Calu3 (cell line): ENCODE results near the gene PTPN11. TPM values are rescaled to one million over a fixed set of nuclear protein-coding genes. Genes with fewer than 3 reads are reported as not detected.

Experiments used
- BruUV-seq: library from RNA; stranded (reverse); fragments of 400-500 nt; replicated peaks from 2 replicates; lab custom pipeline; 2021; lab: Mats Ljungman, UMichigan
- CTCF ChIA-PET: fragments of 300-600 bp; sonication (Branson Sonifier 250); formaldehyde crosslinking; loops from one replicate; lab custom pipeline; 2022; ENCODE audit warnings: antibody characterized with exemption; lab: Charles Lee
- DNase-seq: peaks from one replicate; pipeline ENCODE4 v3.0.0; 2022
- H3K27ac Mint-ChIP-seq: one replicate; pipeline ENCODE4 v1.8.0; 2022; ENCODE audit warnings: mixed read lengths; ENCODE audit not compliant: unreplicated experiment
- H3K27me3 Mint-ChIP-seq: one replicate; pipeline ENCODE4 v1.8.0; 2022; ENCODE audit warnings: mixed read lengths; ENCODE audit not compliant: unreplicated experiment
- H3K36me3 Mint-ChIP-seq: one replicate; pipeline ENCODE4 v1.8.0; 2022; ENCODE audit warnings: mild to moderate bottlenecking, moderate library complexity, mixed read lengths; ENCODE audit not compliant: insufficient read depth, unreplicated experiment
- H3K4me1 Mint-ChIP-seq: one replicate; pipeline ENCODE4 v1.8.0; 2022; ENCODE audit warnings: mild to moderate bottlenecking, low read depth, mixed read lengths; ENCODE audit not compliant: unreplicated experiment
- H3K4me3 Mint-ChIP-seq: one replicate; pipeline ENCODE4 v1.8.0; 2022; ENCODE audit warnings: mild to moderate bottlenecking, low read depth, moderate library complexity, mixed read lengths; ENCODE audit not compliant: unreplicated experiment
- H3K9me3 Mint-ChIP-seq: one replicate; pipeline ENCODE4 v1.8.0; 2022; ENCODE audit warnings: low read depth, mixed read lengths; ENCODE audit not compliant: unreplicated experiment
- intact Hi-C: fragments of 100-400 bp; cut with micrococcal nuclease; formaldehyde crosslinking; loops from one replicate; pipeline ENCODE4 v1.10.0; 2022; ENCODE audit not compliant: unreplicated experiment
- total RNA-seq: library from RNA; stranded (reverse); gene quantifications from 2 replicates; pipeline ENCODE4 v1.2.3, GENCODE V29; 2022
- TF ChIP-seq, protein P1 (sequence below): fragments of 200-600 bp; IDR thresholded peaks from one replicate; pipeline ENCODE4 v1.8.0; 2022; ENCODE audit warnings: antibody characterized with exemption; ENCODE audit not compliant: unreplicated experiment

The PTPN11 gene
- total RNA-seq, 1 experiment from 2014 or later: 174 TPM

DNA sequence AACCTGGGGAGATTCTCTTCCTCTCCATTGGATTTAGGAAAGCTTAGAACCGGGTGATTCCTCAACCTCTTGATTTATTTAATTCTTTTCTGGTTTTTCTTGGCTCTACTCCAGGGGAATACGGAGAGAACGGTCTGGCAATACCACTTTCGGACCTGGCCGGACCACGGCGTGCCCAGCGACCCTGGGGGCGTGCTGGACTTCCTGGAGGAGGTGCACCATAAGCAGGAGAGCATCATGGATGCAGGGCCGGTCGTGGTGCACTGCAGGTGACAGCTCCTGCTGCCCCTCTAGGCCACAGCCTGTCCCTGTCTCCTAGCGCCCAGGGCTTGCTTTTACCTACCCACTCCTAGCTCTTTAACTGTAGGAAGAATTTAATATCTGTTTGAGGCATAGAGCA, 67.6 kb downstream of the PTPN11 start:
- CTCF ChIA-PET: no interaction called here
- Mint-ChIP-seq H3K4me3 (no peak overlapping the region), H3K36me3 (peaks cover 23% of the 10 kb centered on the region), H3K27ac (no peak overlapping the region), H3K4me1 (no peaks in the 10 kb centered on the region), H3K27me3 (no peaks in the 10 kb centered on the region), H3K9me3 (no peaks in the 10 kb centered on the region)
- intact Hi-C loops: no loop called here
- no TSS peak for BruUV-seq
- no peak for DNase-seq
- TF ChIP-seq, protein P1, sequence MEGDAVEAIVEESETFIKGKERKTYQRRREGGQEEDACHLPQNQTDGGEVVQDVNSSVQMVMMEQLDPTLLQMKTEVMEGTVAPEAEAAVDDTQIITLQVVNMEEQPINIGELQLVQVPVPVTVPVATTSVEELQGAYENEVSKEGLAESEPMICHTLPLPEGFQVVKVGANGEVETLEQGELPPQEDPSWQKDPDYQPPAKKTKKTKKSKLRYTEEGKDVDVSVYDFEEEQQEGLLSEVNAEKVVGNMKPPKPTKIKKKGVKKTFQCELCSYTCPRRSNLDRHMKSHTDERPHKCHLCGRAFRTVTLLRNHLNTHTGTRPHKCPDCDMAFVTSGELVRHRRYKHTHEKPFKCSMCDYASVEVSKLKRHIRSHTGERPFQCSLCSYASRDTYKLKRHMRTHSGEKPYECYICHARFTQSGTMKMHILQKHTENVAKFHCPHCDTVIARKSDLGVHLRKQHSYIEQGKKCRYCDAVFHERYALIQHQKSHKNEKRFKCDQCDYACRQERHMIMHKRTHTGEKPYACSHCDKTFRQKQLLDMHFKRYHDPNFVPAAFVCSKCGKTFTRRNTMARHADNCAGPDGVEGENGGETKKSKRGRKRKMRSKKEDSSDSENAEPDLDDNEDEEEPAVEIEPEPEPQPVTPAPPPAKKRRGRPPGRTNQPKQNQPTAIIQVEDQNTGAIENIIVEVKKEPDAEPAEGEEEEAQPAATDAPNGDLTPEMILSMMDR: no peak

DNA sequence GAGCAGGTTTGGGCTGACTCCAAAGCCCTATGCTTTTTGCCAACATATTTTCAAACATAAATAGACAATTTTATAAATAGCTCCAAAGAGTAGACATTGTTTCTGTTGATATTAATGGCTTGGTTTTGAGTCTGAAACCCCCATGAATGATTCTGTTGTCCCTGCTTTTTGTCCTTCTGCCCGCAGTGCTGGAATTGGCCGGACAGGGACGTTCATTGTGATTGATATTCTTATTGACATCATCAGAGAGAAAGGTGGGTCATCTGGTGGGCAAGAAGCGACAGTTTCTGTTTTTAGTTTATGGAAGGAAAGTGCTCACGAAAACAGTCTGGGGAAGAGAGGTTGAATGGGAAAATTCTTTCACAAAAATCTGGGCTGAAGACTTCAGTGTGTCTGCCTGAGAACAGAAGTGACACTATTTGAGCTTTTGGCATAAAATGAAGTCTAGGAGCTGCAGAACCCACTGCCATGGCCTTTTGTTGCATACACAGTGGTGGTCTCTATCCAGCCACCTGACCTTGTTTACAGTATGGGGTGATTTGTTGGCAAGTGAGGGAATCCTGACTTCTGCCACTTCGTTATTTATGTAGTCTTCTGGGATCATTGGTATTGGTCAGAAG, 69.6 kb downstream of the PTPN11 start:
- Mint-ChIP-seq H3K4me3 (no peak overlapping the region), H3K4me1 (no peaks in the 10 kb centered on the region), H3K27me3 (no peaks in the 10 kb centered on the region), H3K36me3 (peaks cover 33% of the 10 kb centered on the region), H3K9me3 (no peaks in the 10 kb centered on the region), H3K27ac (no peak overlapping the region)
- no TSS peak for BruUV-seq
- CTCF ChIA-PET: no interaction called here
- intact Hi-C loops: no loop called here
- no peak for DNase-seq
- TF ChIP-seq, protein P1: no peak

DNA sequence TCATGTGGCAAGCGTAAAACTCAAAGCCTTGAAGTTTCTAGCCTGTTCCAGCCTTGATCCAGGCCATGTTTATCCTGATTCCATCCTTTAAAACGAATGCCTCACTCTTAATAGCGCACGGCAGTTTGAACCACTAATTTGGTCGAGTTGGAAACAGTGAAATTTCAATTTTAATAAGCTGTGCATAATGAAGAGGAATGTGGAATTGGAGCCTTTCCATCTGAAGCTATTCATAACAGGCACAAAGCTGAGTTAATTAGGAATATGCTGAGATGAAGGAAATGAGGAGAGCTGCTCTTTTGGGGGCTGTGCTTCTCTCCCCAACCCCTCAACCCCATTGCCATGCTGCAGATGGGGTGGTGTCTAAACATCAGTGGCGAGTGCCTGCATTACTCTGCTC, 70.7 kb downstream of the PTPN11 start:
- TF ChIP-seq, protein P1: no peak
- intact Hi-C loops: no loop called here
- Mint-ChIP-seq H3K4me3 (no peak overlapping the region), H3K4me1 (no peaks in the 10 kb centered on the region), H3K9me3 (no peaks in the 10 kb centered on the region), H3K36me3 (peaks cover 43% of the 10 kb centered on the region), H3K27me3 (no peaks in the 10 kb centered on the region), H3K27ac (no peak overlapping the region)
- BruUV-seq: no TSS peak
- no peak for DNase-seq
- CTCF ChIA-PET: no interaction called here

DNA sequence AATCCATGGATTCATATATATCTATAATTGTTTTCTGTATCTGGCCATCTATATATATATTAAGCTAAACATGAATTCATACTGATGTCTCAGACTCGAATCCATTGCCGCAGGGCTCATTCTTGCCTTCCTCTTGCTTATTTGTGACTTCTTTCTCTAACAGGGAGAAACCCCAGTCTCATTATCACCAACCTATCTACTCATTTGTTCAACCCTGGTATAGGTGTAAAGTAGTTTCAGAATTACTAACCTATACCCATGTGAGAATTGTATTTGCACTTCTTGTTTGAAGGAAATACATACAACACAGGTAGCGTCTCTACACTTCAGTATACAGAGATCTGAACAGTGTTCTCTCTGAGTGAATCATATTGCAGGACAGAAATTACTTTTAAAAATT, 77.7 kb downstream of the PTPN11 start:
- H3K4me3 Mint-ChIP-seq: no peak overlapping the region
- no peaks in the 10 kb centered on the region for H3K4me1 Mint-ChIP-seq
- H3K36me3 Mint-ChIP-seq: peaks cover 36% of the 10 kb centered on the region
- intact Hi-C loops: no loop called here
- no peak for DNase-seq
- no peaks in the 10 kb centered on the region for H3K27me3 Mint-ChIP-seq
- H3K27ac Mint-ChIP-seq: no peak overlapping the region
- TF ChIP-seq, protein P1: no peak
- CTCF ChIA-PET: interaction anchor here (0.6 kb wide), 1 partner anchor 218 kb away, joined by 6 read pairs; no protein-coding TSS in a partner anchor
- no peaks in the 10 kb centered on the region for H3K9me3 Mint-ChIP-seq
- BruUV-seq: no TSS peak
